GM21381 (cell line): ENCODE data around the gene KDM6B.
A peak's percentile ranks its signal among the peaks of the same experiment; 100 is the strongest.
"Not testable (repeated sequence)": the region's sequence is repeated elsewhere in the genome, so short reads cannot be mapped to it uniquely, and the experiment has no call there.

Source experiments
- ATAC-seq: cut with Tn5 transposase; IDR thresholded peaks from one replicate; pipeline ENCODE4 v1.9.1; 2021; ENCODE audit warnings: mild to moderate bottlenecking, moderate library complexity; ENCODE audit not compliant: unreplicated experiment

KDM6B gene

GRCh38 chr17:7850701-7851437, 16.9 kb downstream of the KDM6B start:
- no peak for ATAC-seq

- peak; percentile 55 for ATAC-seq
Observed at GRCh38 chr17:7851438-7852261, 17.6 kb downstream of the KDM6B start.

GRCh38 chr17:7852262-7852670, 18.2 kb downstream of the KDM6B start:
- ATAC-seq, result no peak

GRCh38 chr17:7852919-7853690, 19.1 kb downstream of the KDM6B start:
- ATAC-seq, result no peak

DNA sequence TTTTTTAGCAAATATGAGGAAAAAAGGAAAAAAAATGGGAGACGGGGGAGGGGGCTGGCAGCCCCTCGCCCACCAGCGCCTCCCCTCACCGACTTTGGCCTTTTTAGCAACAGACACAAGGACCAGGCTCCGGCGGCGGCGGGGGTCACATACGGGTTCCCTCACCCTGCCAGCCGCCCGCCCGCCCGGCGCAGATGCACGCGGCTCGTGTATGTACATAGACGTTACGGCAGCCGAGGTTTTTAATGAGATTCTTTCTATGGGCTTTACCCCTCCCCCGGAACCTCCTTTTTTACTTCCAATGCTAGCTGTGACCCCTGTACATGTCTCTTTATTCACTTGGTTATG, 19.6 kb downstream of the KDM6B start:
- no peak for ATAC-seq

GRCh38 chr17:7854078-7854777, 20.2 kb downstream of the KDM6B start:
- no peak for ATAC-seq

GRCh38 chr17:7854851-7855659, 21.0 kb downstream of the KDM6B start, which contains the start of gene TMEM88:
Gene TMEM88 (plus strand): TSS chr17:7855066. CDS start chr17:7855075, 9 bp downstream.
- no peak for ATAC-seq

- no peak for ATAC-seq
Observed at GRCh38 chr17:7855660-7856010, 21.6 kb downstream of the KDM6B start.

GRCh38 chr17:7856011-7856810, 22.2 kb downstream of the KDM6B start:
- ATAC-seq, result no peak

- ATAC-seq, result peak; percentile 79
Observed at GRCh38 chr17:7856811-7857712, 23.0 kb downstream of the KDM6B start, which contains the start of gene NAA38. Gene NAA38 (minus strand): TSS chr17:7857559. CDS start chr17:7857463, 96 bp downstream.

- peak; percentile 27 for ATAC-seq
Observed at GRCh38 chr17:7857713-7858521, 23.9 kb downstream of the KDM6B start, which contains the start of gene CYB5D1. Gene CYB5D1 (plus strand): TSS chr17:7858003. CDS start chr17:7858135, 132 bp downstream.

- ATAC-seq, result no peak
Observed at GRCh38 chr17:7858522-7858810, 24.4 kb downstream of the KDM6B start.

- ATAC-seq, result no peak
Observed at GRCh38 chr17:7859028-7859427, 25.0 kb downstream of the KDM6B start.

DNA sequence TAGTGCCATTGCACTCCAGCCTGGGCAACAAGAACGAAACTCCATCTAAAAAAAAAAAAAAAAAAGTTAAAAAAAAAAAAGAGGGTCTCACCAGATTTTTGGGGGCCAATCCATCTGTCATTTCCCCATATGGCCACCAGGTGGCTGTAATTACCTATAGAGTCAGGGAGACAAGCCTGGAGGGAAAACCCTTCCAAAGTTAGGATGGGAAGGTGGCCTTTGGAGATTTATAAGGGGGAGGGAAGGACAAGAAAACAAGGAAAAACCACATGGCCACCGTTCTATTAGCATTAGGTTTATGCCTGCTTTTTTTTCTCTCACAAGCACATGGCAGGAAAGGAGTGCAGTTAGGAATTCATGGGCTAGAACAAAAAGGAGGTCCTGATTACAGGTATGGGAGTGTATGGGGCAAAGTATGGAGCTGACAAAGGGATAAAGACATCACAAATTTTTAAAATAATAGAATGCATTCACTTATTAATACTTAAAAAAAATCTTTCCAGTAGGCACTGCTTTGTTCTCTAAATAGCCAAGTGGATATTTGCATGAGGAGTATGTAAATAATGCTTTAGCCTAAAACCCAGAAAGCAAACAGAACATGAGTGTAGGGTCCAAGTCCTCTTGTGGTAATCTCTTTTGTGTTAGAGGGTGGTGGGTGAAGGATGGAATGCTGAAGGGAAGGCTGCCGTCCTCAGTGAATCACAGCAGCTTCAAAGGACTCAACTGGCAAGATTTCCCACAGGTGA, 28.8 kb downstream of the KDM6B start:
- ATAC-seq, result no peak

GRCh38 chr17:7864384-7864783, 30.4 kb downstream of the KDM6B start:
- ATAC-seq, result not testable (repeated sequence)

DNA sequence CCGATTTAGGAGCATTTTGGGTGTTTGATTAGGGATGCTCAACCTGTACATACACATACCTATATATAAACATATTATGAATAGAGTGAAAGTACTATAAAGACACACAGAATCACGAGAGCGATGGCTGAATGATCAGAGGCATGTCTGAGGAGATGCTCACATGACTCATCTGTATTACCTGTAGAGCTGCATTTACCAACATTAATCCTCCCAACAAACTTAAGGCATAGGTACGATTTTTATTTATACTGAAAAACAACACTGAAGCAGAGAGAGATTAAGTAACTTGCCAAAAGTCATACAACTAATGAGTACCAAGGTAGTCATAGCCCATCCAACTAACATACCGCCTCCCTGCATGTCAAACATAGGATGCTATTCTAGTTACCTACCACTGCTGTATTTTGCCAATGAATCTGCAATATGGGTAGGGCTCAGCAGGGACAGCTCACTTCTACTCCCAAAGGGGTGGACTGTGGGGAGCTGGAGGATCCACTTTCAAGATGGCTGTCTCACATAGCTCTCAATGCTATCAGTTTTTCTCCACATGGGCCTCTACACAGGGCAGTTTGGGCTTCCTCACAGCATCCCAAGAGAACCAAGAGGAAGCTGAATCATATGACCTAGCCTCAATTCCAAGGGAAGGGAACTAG, 31.1 kb downstream of the KDM6B start:
- ATAC-seq, result no peak
